Thoracic aorta (tissue), 2 donors: ENCODE measurements around the gene GPR63. TPM values are rescaled to one million over a fixed set of nuclear protein-coding genes. Genes with fewer than 3 reads are reported as not detected.

ENCODE experiments used
- ATAC-seq: fragments of 150-250 bp; one replicate; pipeline ENCODE4 v1.8.0; 2017; ENCODE audit warnings: low read depth; ENCODE audit not compliant: insufficient number of reproducible peaks, low FRiP score
- DNase-seq: peaks from one replicate; pipeline ENCODE4 v3.0.0-alpha.2; 2020; ENCODE audit warnings: low spot score
- H3K27ac ChIP-seq, 2 donors: fragments of 200-600 bp; sonication (generic); 1 replicate in 1 of 2; 2 replicates in 1 of 2; pipeline ENCODE4 v1.5.1; 2016; ENCODE audit warnings: mild to moderate bottlenecking in 2 of 2, moderate library complexity in 2 of 2
- H3K27me3 ChIP-seq: fragments of 200-600 bp; sonication (generic); replicated peaks from 2 replicates; pipeline ENCODE4 v1.6.0; 2016; ENCODE audit warnings: mild to moderate bottlenecking; ENCODE audit not compliant: insufficient read depth
- H3K36me3 ChIP-seq: fragments of 200-600 bp; sonication (generic); one replicate; pipeline ENCODE4 v1.5.1; 2016
- H3K4me1 ChIP-seq, 2 donors: fragments of 200-600 bp; sonication (generic); 1 replicate in 1 of 2; 2 replicates in 1 of 2; pipeline versions ENCODE4 v1.5.1 to v1.6.0; 2016; ENCODE audit warnings: low read depth in 2 of 2, mild to moderate bottlenecking in 1 of 2; ENCODE audit not compliant: control insufficient read depth in 1 of 2
- H3K4me3 ChIP-seq: fragments of 200-600 bp; sonication (generic); 2 replicates; pipeline ENCODE4 v1.5.1; 2016; ENCODE audit warnings: mild to moderate bottlenecking
- H3K9me3 ChIP-seq: fragments of 200-600 bp; sonication (generic); 2 replicates; pipeline ENCODE4 v1.5.1; 2016
- CTCF ChIP-seq: fragments of 200-600 bp; sonication (generic); IDR thresholded peaks from one replicate; pipeline ENCODE4 v1.5.1; 2019; ENCODE audit warnings: antibody characterized with exemption
- total RNA-seq, 2 donors: library from RNA; depleted of rRNA; stranded (reverse); fragments of >200 nt; gene quantifications; one replicate each; pipeline versions ENCODE4 v1.1.0 to v1.2.3, GENCODE V29; 2016

Gene GPR63
- total RNA-seq, 2 donors from 2014 or later, result 0.99 to 3.4 TPM

GRCh38 chr6:96844530-96844929, 7.3 kb upstream of the GPR63 start:
- no peak overlapping the region for H3K4me3 ChIP-seq
- H3K4me1 ChIP-seq, result no peaks in the 10 kb centered on the region
- no peaks in the 10 kb centered on the region for H3K36me3 ChIP-seq
- H3K27me3 ChIP-seq, result no peaks in the 10 kb centered on the region
- peaks cover 14% of the 10 kb centered on the region for H3K9me3 ChIP-seq
- ATAC-seq, result no peak
- no peak for TF ChIP-seq CTCF
- no peak for DNase-seq
- H3K27ac ChIP-seq, result no peak overlapping the region

- H3K27ac ChIP-seq, result no peak overlapping the region
- H3K36me3 ChIP-seq, result no peaks in the 10 kb centered on the region
- H3K4me1 ChIP-seq, result peaks cover 0 to 9% of the 10 kb centered on the region in 2 donors
- DNase-seq (no peak), ATAC-seq (no peak)
- peaks cover 9% of the 10 kb centered on the region for H3K9me3 ChIP-seq
- H3K27me3 ChIP-seq, result no peaks in the 10 kb centered on the region
- TF ChIP-seq CTCF, result no peak
- no peak overlapping the region for H3K4me3 ChIP-seq
These were observed 4.1 kb upstream of the GPR63 start for GRCh38 chr6:96841345-96841744.

GRCh38 chr6:96836631-96837080, 621 bp downstream of the GPR63 start:
- TF ChIP-seq CTCF, result no peak
- H3K4me1 ChIP-seq, result peaks cover 0 to 19% of the 10 kb centered on the region in 2 donors
- H3K4me3 ChIP-seq, result peak overlapping the region; percentile 95

GRCh38 chr6:96834070-96834469, 3.2 kb downstream of the GPR63 start:
- peaks cover 0 to 19% of the 10 kb centered on the region in 2 donors for H3K4me1 ChIP-seq
- TF ChIP-seq CTCF, result no peak
- no peak for ATAC-seq

More at GRCh38 chr6:96836631-96837080, 621 bp downstream of the GPR63 start:
- Histone ChIP-seq H3K27ac (peak overlapping the region in 1 of 2 donors; percentile 53), H3K9me3 (no peaks in the 10 kb centered on the region), H3K27me3 (no peaks in the 10 kb centered on the region), H3K36me3 (no peaks in the 10 kb centered on the region)
- ATAC-seq (no peak), DNase-seq (no peak)

GRCh38 chr6:96832780-96833179, 4.5 kb downstream of the GPR63 start:
- DNase-seq (no peak), ATAC-seq (no peak)
- Histone ChIP-seq H3K9me3 (no peaks in the 10 kb centered on the region), H3K4me1 (peaks cover 0 to 14% of the 10 kb centered on the region in 2 donors), H3K36me3 (no peaks in the 10 kb centered on the region), H3K27ac (no peak overlapping the region), H3K4me3 (no peak overlapping the region), H3K27me3 (no peaks in the 10 kb centered on the region)
- TF ChIP-seq CTCF, result no peak

More at GRCh38 chr6:96834070-96834469, 3.2 kb downstream of the GPR63 start:
- Histone ChIP-seq H3K27ac (no peak overlapping the region), H3K9me3 (no peaks in the 10 kb centered on the region), H3K36me3 (no peaks in the 10 kb centered on the region), H3K27me3 (no peaks in the 10 kb centered on the region), H3K4me3 (no peak overlapping the region)
- no peak for DNase-seq
